ENCODE results near the gene THAP10. TPM values are rescaled to one million over a fixed set of nuclear protein-coding genes. Genes with fewer than 3 reads are reported as not detected.

Gene THAP10
- total RNA-seq, 1 experiment from 2014 or later, result 2.6 TPM

DNA sequence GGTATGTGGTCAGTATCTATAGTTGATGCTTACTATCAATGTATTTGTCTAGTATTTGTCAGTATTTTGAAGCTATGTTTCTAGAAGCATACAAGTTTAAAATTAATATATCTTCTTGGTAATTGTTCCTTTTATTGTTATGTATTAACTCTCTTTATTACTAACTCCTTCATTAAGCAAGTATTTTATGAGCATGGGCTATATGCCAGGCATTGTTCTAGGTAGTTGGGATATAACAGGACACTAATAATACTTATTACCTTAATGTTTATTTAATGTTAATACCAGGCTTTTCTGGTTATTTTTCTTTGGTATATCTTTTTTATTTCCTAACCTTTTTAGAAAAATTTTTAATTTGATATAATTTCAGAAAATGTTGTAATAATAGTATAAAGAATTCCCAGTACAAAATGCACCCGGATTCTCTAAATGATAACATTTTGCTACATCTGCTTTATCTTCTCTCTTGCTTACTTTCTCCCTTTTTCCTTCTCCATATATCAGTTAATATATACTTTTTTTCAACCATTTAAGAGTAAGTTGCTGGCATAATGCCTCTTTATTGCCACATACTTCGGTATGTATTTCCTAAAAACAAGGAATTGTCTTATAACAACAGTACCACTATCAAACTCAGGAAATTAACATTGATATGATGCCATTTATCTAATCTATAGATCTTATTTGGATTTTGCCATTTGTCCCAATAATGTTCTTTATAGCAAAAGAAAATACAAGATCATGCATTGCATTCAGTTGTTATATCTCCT, 31.3 kb upstream of the THAP10 start (continued):
- TF ChIP-seq, protein P1, sequence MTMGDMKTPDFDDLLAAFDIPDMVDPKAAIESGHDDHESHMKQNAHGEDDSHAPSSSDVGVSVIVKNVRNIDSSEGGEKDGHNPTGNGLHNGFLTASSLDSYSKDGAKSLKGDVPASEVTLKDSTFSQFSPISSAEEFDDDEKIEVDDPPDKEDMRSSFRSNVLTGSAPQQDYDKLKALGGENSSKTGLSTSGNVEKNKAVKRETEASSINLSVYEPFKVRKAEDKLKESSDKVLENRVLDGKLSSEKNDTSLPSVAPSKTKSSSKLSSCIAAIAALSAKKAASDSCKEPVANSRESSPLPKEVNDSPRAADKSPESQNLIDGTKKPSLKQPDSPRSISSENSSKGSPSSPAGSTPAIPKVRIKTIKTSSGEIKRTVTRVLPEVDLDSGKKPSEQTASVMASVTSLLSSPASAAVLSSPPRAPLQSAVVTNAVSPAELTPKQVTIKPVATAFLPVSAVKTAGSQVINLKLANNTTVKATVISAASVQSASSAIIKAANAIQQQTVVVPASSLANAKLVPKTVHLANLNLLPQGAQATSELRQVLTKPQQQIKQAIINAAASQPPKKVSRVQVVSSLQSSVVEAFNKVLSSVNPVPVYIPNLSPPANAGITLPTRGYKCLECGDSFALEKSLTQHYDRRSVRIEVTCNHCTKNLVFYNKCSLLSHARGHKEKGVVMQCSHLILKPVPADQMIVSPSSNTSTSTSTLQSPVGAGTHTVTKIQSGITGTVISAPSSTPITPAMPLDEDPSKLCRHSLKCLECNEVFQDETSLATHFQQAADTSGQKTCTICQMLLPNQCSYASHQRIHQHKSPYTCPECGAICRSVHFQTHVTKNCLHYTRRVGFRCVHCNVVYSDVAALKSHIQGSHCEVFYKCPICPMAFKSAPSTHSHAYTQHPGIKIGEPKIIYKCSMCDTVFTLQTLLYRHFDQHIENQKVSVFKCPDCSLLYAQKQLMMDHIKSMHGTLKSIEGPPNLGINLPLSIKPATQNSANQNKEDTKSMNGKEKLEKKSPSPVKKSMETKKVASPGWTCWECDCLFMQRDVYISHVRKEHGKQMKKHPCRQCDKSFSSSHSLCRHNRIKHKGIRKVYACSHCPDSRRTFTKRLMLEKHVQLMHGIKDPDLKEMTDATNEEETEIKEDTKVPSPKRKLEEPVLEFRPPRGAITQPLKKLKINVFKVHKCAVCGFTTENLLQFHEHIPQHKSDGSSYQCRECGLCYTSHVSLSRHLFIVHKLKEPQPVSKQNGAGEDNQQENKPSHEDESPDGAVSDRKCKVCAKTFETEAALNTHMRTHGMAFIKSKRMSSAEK (CRISPR knock-in tag; IDR thresholded peaks at IDR 0.05; ENCODE audit: borderline replicate concordance), result no peak
- TF ChIP-seq, protein P2, sequence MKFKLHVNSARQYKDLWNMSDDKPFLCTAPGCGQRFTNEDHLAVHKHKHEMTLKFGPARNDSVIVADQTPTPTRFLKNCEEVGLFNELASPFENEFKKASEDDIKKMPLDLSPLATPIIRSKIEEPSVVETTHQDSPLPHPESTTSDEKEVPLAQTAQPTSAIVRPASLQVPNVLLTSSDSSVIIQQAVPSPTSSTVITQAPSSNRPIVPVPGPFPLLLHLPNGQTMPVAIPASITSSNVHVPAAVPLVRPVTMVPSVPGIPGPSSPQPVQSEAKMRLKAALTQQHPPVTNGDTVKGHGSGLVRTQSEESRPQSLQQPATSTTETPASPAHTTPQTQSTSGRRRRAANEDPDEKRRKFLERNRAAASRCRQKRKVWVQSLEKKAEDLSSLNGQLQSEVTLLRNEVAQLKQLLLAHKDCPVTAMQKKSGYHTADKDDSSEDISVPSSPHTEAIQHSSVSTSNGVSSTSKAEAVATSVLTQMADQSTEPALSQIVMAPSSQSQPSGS (CRISPR knock-in tag; IDR thresholded peaks at IDR 0.05; ENCODE audit: borderline replicate concordance, low read depth), result no peak
- TF ChIP-seq, protein P3, sequence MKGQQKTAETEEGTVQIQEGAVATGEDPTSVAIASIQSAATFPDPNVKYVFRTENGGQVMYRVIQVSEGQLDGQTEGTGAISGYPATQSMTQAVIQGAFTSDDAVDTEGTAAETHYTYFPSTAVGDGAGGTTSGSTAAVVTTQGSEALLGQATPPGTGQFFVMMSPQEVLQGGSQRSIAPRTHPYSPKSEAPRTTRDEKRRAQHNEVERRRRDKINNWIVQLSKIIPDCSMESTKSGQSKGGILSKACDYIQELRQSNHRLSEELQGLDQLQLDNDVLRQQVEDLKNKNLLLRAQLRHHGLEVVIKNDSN (CRISPR knock-in tag; IDR thresholded peaks at IDR 0.05), result no peak
- TF ChIP-seq, protein P4, sequence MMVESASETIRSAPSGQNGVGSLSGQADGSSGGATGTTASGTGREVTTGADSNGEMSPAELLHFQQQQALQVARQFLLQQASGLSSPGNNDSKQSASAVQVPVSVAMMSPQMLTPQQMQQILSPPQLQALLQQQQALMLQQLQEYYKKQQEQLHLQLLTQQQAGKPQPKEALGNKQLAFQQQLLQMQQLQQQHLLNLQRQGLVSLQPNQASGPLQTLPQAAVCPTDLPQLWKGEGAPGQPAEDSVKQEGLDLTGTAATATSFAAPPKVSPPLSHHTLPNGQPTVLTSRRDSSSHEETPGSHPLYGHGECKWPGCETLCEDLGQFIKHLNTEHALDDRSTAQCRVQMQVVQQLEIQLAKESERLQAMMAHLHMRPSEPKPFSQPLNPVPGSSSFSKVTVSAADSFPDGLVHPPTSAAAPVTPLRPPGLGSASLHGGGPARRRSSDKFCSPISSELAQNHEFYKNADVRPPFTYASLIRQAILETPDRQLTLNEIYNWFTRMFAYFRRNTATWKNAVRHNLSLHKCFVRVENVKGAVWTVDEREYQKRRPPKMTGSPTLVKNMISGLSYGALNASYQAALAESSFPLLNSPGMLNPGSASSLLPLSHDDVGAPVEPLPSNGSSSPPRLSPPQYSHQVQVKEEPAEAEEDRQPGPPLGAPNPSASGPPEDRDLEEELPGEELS (CRISPR knock-in tag; IDR thresholded peaks at IDR 0.05), result no peak
- no peak for TF ChIP-seq NFYB (CRISPR knock-in tag; conservative IDR thresholded peaks at IDR 0.05; ENCODE audit: low read depth)
- TF ChIP-seq, protein P5, sequence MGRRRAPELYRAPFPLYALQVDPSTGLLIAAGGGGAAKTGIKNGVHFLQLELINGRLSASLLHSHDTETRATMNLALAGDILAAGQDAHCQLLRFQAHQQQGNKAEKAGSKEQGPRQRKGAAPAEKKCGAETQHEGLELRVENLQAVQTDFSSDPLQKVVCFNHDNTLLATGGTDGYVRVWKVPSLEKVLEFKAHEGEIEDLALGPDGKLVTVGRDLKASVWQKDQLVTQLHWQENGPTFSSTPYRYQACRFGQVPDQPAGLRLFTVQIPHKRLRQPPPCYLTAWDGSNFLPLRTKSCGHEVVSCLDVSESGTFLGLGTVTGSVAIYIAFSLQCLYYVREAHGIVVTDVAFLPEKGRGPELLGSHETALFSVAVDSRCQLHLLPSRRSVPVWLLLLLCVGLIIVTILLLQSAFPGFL (CRISPR knock-in tag; IDR thresholded peaks at IDR 0.05; ENCODE audit: borderline replicate concordance), result no peak

DNA sequence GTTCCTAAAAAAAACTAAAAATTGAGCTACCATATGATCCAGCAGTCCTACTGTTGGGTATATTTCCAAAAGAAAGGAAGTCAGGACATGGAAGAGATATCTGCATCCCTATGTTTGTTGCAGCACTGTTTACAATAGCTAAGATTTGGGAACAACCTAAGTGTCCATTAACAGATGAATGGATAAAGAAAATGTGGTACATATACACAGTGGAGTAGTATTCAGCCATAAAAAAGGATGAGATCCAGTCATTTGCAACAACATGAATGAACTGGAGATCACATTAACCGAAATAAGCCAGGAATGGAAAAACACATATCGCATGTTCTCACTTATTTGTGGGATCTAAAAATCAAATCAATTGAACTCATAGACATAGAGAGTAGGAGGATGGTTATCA, 29.9 kb upstream of the THAP10 start:
- DNase-seq (ENCODE audit: low spot score) (no peak), ATAC-seq (no peak)
- Mint-ChIP-seq H3K4me1 (no peaks in the 10 kb centered on the region), H3K9me3 (peaks cover 6% of the 10 kb centered on the region), H3K4me3 (no peak overlapping the region), H3K36me3 (no peaks in the 10 kb centered on the region), H3K27me3 (ENCODE audit: low read depth) (no peaks in the 10 kb centered on the region), H3K27ac (no peak overlapping the region)
- POLR2A ChIA-PET, result no interaction called here
- CTCF ChIA-PET, result interaction anchor here (0.6 kb wide), 1 partner anchor 1462 kb away, joined by 3 read pairs; no protein-coding TSS in a partner anchor
- TF ChIP-seq SOX15 (CRISPR knock-in tag; IDR thresholded peaks at IDR 0.05) (no peak), NR1H2 (CRISPR knock-in tag; IDR thresholded peaks at IDR 0.05) (no peak), MXD4 (CRISPR knock-in tag; IDR thresholded peaks at IDR 0.05; ENCODE audit: borderline replicate concordance) (no peak), ZNF138 (CRISPR knock-in tag; conservative IDR thresholded peaks at IDR 0.05) (no peak), NR2C2 (CRISPR knock-in tag; IDR thresholded peaks at IDR 0.05) (no peak), CBFB (CRISPR knock-in tag; IDR thresholded peaks at IDR 0.05; ENCODE audit: low read depth) (no peak), ZNF416 (CRISPR knock-in tag; IDR thresholded peaks at IDR 0.05) (no peak), TEAD1 (CRISPR knock-in tag; IDR thresholded peaks at IDR 0.05) (no peak), ZNF232 (CRISPR knock-in tag; IDR thresholded peaks at IDR 0.05) (no peak)
- TF ChIP-seq, protein P6, sequence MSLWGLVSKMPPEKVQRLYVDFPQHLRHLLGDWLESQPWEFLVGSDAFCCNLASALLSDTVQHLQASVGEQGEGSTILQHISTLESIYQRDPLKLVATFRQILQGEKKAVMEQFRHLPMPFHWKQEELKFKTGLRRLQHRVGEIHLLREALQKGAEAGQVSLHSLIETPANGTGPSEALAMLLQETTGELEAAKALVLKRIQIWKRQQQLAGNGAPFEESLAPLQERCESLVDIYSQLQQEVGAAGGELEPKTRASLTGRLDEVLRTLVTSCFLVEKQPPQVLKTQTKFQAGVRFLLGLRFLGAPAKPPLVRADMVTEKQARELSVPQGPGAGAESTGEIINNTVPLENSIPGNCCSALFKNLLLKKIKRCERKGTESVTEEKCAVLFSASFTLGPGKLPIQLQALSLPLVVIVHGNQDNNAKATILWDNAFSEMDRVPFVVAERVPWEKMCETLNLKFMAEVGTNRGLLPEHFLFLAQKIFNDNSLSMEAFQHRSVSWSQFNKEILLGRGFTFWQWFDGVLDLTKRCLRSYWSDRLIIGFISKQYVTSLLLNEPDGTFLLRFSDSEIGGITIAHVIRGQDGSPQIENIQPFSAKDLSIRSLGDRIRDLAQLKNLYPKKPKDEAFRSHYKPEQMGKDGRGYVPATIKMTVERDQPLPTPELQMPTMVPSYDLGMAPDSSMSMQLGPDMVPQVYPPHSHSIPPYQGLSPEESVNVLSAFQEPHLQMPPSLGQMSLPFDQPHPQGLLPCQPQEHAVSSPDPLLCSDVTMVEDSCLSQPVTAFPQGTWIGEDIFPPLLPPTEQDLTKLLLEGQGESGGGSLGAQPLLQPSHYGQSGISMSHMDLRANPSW (CRISPR knock-in tag; conservative IDR thresholded peaks at IDR 0.05; ENCODE audit: low read depth), result no peak
- TF ChIP-seq, protein P7, sequence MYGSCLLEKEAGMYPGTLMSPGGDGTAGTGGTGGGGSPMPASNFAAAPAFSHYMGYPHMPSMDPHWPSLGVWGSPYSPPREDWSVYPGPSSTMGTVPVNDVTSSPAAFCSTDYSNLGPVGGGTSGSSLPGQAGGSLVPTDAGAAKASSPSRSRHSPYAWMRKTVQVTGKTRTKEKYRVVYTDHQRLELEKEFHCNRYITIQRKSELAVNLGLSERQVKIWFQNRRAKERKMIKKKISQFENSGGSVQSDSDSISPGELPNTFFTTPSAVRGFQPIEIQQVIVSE (CRISPR knock-in tag; IDR thresholded peaks at IDR 0.05; ENCODE audit: borderline replicate concordance), result no peak
- TF ChIP-seq, protein P5 (CRISPR knock-in tag; IDR thresholded peaks at IDR 0.05; ENCODE audit: borderline replicate concordance), result no peak

All from WTC11 (cell line).